HK-2 (cell line): ENCODE measurements around the gene FRMD4A.

ENCODE experiments used
- DNase-seq: peaks from one replicate; pipeline ENCODE4 v3.0.0-alpha.2; 2018; ENCODE audit not compliant: unreplicated experiment

FRMD4A gene

GRCh38 chr10:14330388-14331061, at the start of gene FRMD4A:
Gene FRMD4A (minus strand): TSS chr10:14330924.
- no peak for DNase-seq

- no peak for DNase-seq
Observed at GRCh38 chr10:14379556-14380280, 49.0 kb upstream of the FRMD4A start.

GRCh38 chr10:14378387-14378960, 47.8 kb upstream of the FRMD4A start:
- DNase-seq = no peak

GRCh38 chr10:14377591-14378175, 47.0 kb upstream of the FRMD4A start:
- DNase-seq = no peak

GRCh38 chr10:14374745-14375445, 44.2 kb upstream of the FRMD4A start:
- no peak for DNase-seq

DNA sequence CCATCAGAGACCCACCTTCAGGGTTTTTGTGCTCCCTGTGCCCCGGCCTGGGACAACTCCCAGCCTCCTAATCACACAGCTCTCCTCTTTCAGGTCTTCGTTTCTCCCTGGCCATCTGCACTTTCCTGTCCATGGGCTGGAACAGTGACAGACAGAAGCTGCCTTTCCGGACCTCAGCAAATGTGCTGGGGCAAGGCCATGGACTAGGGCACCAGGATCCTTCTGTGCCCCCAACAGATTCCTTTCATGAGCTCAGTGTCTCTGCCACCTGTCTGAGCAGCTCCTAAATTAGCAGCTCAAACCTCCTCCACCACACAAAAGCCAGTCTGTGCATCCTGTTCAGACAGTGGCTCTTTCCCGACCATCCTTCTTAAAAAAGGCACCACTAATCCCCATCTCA, 41.9 kb upstream of the FRMD4A start:
- no peak for DNase-seq

DNA sequence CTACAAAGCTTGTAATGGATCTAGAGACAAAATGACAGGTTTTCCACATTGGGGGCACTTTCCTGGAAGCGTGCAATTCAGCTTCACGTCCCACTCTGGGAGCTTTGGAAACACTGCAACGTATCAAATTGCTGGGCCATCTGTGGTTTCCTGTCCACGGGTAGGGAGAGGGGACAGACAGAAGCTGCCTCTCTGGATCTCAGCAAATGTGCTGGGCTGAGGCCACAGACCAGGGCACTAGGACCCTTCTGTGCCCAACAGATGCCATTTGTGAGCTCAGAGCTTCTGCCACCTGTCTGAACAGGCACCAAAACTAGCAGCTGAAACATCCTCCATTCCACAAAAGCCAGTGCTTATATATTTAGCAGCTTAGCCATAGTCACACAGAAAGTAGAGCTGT, 40.9 kb upstream of the FRMD4A start:
- DNase-seq = no peak

DNA sequence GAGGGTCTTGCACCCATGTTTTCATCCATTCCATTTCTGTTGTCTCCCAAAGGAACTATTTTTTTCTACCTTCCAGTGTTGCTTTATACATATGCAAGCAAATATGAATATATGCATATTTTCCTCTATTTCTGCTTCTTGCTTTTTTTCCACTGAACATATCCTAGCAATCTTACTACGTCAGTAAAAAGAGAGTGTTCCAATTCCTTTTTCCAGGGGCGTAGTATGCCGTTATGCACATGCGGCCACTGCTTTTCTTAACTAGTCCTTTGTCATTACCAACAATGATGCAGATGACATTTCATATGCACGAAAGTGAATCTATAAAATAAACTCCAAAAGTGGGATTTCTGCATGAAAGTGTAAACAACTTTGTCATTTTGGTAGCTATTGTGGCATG, 40.2 kb upstream of the FRMD4A start:
- DNase-seq = no peak

DNA sequence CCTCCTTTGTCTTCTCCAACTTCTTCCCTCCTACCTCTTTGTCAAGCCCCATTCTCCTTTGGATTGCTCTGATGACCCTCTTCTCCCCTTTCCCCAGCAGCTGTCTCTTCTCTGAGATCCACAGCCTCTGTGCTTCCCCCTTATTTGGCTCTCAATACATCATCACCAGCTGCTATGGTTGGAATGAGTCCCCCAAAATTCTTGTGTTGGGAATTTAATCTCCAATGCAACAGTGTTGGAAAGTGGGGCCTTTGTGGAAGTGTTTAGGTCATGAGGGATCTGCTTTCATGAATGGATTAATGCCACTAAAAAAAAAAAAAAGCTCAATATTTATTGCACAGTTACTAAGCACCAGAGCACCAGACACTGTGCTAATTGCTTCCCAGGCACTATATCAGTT, 39.2 kb upstream of the FRMD4A start:
- DNase-seq = no peak

DNA sequence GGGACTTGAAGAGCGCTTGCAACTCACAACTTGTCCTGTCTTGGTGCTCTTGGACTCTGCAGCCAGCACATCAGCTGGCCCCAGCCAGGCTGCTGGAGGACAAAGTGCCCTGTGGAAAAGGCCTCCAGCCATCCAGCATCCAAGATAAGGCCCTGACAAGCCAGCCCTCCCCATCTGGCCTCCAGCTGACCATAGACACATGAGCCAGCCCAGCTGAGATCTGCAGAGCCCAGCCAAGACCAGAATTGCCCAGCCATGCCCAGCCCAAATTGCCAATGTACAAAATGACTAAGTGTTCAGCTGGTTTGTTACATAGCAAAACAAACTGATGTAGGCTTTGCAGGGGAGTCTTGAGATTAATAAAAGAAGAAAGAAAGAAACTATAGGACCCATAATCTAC, 36.0 kb upstream of the FRMD4A start:
- no peak for DNase-seq

DNA sequence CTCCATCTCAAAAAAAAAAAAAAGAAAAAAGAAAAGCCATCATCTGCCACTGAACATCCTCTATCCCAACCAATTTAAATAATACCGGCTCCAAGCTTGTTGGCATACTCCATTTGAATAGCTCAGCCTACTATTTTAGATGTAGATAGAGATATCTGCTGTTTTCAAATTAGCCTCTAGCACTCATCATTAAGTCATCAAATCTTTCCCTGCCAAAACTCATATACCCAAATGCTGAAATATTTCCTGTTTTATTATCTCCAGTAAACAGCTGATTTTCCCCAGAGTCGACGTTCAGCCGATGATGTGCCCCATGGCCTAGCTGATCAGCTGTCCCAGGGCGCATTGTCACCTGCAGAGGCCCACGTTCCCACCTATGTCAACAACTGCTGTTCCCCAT, 34.5 kb upstream of the FRMD4A start:
- DNase-seq = no peak

- no peak for DNase-seq
Observed at GRCh38 chr10:14362104-14362503, 31.4 kb upstream of the FRMD4A start.

DNA sequence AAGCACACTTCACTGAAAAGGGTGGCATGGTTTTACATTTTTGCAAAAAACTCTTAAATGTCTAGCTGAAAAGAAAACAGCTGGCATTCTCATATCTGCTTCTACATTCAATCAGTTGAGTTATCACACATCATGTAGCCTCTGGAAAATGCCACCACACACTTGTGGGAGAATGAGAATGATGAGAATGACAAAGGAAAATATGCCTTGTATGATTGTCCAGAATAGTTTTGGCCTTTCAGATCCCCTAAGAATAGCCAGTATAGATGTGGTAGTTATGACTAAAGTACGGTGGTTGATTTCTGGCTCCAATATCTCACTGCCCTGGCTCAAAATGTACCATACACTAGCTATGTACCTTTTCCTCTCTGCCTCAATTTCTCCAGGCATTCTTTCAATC, 30.2 kb upstream of the FRMD4A start:
- DNase-seq = no peak

- no peak for DNase-seq
Observed at GRCh38 chr10:14360515-14360914, 29.8 kb upstream of the FRMD4A start.

- no peak for DNase-seq
Observed at GRCh38 chr10:14358886-14359573, 28.3 kb upstream of the FRMD4A start.

DNA sequence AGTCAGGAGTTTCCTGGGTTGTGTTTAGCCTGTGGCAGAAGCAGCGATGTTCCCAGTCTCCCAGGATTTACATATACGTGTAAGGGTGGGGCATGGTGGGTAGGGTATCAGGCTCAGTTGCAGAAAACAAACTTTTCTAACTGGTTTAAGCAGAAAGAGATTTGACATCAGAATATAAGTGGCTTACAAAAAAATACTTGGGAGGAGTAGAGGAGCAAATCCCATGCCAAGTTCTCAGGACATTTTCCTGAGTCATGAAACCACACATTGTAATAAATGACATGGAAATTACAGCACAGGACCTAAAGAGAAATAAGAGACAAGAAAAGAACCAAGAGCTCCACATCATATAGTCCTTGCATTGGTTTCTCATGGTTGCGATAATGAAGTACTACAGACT, 26.2 kb upstream of the FRMD4A start:
- DNase-seq = no peak

DNA sequence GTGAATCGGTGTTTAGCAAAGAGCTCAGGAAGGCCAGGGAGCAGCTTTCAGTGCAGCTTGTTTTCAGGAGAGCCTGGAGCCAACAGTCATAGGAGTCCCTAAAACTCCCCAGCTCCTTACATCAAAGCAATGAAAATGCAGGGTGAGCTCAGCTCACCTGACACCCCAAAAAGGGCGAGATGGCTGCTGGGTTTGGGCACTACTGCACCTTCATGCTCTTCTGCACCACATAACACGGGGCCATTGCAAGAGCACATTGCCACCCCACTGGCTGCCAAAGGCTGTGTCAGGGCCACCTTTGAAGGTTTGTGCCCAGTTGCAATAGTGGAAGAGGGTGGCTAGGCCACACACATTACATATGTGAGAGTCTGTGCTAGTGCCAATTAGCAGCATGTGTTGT, 25.0 kb upstream of the FRMD4A start:
- DNase-seq = no peak

DNA sequence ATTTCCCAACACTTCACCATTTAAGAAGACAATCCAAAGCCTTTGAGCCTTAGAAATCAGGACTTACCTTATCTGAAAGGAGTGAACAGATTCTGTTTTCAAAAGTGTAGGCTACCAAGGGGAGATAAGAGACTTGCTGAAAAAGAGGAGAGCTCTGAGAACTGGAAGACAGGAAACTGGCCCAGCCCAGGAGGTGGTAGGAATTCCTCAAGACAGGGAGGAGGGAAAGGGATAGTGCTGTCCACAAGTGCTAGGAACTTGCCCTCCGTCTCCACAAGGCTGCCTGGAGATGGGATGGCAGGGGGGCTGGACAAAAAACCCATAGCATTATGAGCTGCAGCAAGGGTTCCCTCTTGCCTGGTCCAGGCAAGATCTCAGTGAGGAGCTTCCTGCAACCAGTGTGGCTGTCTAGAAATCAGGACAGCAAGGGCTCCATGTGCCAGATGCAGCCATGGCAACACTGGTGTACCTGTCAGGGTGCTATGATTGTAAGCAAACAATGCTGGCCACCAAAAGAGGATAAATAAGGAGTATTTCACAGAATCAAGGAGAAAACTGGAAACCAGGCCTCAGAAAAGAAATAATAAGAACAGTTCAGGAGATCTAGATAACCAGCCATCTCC, 22.7 kb upstream of the FRMD4A start:
- DNase-seq = no peak

- no peak for DNase-seq
Observed at GRCh38 chr10:14350006-14350405, 19.3 kb upstream of the FRMD4A start.

- no peak for DNase-seq
Observed at GRCh38 chr10:14349081-14349480, 18.4 kb upstream of the FRMD4A start.

DNA sequence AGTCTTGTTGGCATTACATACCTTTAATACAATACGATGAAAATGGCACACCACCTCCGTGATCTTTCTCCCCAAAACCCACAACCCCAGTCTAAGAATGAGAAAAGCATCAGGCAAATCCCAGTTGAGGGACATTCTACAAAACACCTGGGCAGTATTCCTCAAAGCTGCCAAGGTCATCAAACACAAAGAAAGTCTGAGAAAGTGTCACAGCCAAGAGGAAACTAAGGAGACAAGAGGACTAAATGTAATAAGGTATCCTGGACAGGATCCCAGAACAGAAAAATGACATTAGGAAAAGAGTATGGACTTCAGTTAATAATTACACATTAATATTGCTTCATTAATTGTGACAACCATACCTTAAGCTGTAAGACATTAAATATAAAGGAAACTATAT, 14.5 kb upstream of the FRMD4A start:
- no peak for DNase-seq
